Calu3 (cell line): ENCODE results near the gene MUSK. TPM values are rescaled to one million over a fixed set of nuclear protein-coding genes. Genes with fewer than 3 reads are reported as not detected.

Experiments used
- BruUV-seq: library from RNA; stranded (reverse); fragments of 400-500 nt; replicated peaks from 2 replicates; lab custom pipeline; 2021; lab: Mats Ljungman, UMichigan
- CTCF ChIA-PET: fragments of 300-600 bp; sonication (Branson Sonifier 250); formaldehyde crosslinking; loops from one replicate; lab custom pipeline; 2022; ENCODE audit warnings: antibody characterized with exemption; lab: Charles Lee
- DNase-seq: peaks from one replicate; pipeline ENCODE4 v3.0.0; 2022
- H3K27ac Mint-ChIP-seq: one replicate; pipeline ENCODE4 v1.8.0; 2022; ENCODE audit warnings: mixed read lengths; ENCODE audit not compliant: unreplicated experiment
- H3K27me3 Mint-ChIP-seq: one replicate; pipeline ENCODE4 v1.8.0; 2022; ENCODE audit warnings: mixed read lengths; ENCODE audit not compliant: unreplicated experiment
- H3K36me3 Mint-ChIP-seq: one replicate; pipeline ENCODE4 v1.8.0; 2022; ENCODE audit warnings: mild to moderate bottlenecking, moderate library complexity, mixed read lengths; ENCODE audit not compliant: insufficient read depth, unreplicated experiment
- H3K4me1 Mint-ChIP-seq: one replicate; pipeline ENCODE4 v1.8.0; 2022; ENCODE audit warnings: mild to moderate bottlenecking, low read depth, mixed read lengths; ENCODE audit not compliant: unreplicated experiment
- H3K4me3 Mint-ChIP-seq: one replicate; pipeline ENCODE4 v1.8.0; 2022; ENCODE audit warnings: mild to moderate bottlenecking, low read depth, moderate library complexity, mixed read lengths; ENCODE audit not compliant: unreplicated experiment
- H3K9me3 Mint-ChIP-seq: one replicate; pipeline ENCODE4 v1.8.0; 2022; ENCODE audit warnings: low read depth, mixed read lengths; ENCODE audit not compliant: unreplicated experiment
- CTCF ChIP-seq: fragments of 200-600 bp; IDR thresholded peaks from one replicate; pipeline ENCODE4 v1.8.0; 2022; ENCODE audit warnings: antibody characterized with exemption; ENCODE audit not compliant: unreplicated experiment
- intact Hi-C: fragments of 100-400 bp; cut with micrococcal nuclease; formaldehyde crosslinking; loops from one replicate; pipeline ENCODE4 v1.10.0; 2022; ENCODE audit not compliant: unreplicated experiment
- total RNA-seq: library from RNA; stranded (reverse); gene quantifications from 2 replicates; pipeline ENCODE4 v1.2.3, GENCODE V29; 2022

Gene MUSK
- total RNA-seq, 1 experiment from 2014 or later: not detected

- BruUV-seq: no TSS peak
- Mint-ChIP-seq H3K4me1 (no peaks in the 10 kb centered on the region), H3K4me3 (no peak overlapping the region), H3K9me3 (peaks cover 2% of the 10 kb centered on the region), H3K36me3 (no peaks in the 10 kb centered on the region), H3K27ac (no peak overlapping the region), H3K27me3 (no peaks in the 10 kb centered on the region)
- CTCF ChIA-PET: no interaction called here
- intact Hi-C loops: no loop called here
- no peak for TF ChIP-seq CTCF
- no peak for DNase-seq
These were observed 3.3 kb downstream of the MUSK start for GRCh38 chr9:110671849-110672248.

GRCh38 chr9:110672873-110673510 lies 4.4 kb downstream of the MUSK start:
- peaks cover 6% of the 10 kb centered on the region for H3K9me3 Mint-ChIP-seq
- BruUV-seq: no TSS peak
- H3K27ac Mint-ChIP-seq: no peak overlapping the region
- no peak overlapping the region for H3K4me3 Mint-ChIP-seq
- H3K4me1 Mint-ChIP-seq: no peaks in the 10 kb centered on the region
- no peak for TF ChIP-seq CTCF
- intact Hi-C loops: no loop called here
- no peaks in the 10 kb centered on the region for H3K27me3 Mint-ChIP-seq
- no peaks in the 10 kb centered on the region for H3K36me3 Mint-ChIP-seq
- CTCF ChIA-PET: no interaction called here
- no peak for DNase-seq

GRCh38 chr9:110687497-110687896 lies 18.9 kb downstream of the MUSK start:
- TF ChIP-seq CTCF: no peak
- Mint-ChIP-seq H3K27me3 (no peaks in the 10 kb centered on the region), H3K36me3 (no peaks in the 10 kb centered on the region), H3K4me1 (peaks cover 21% of the 10 kb centered on the region), H3K9me3 (peaks cover 5% of the 10 kb centered on the region), H3K4me3 (no peak overlapping the region), H3K27ac (no peak overlapping the region)
- intact Hi-C loops: no loop called here
- no peak for DNase-seq
- no TSS peak for BruUV-seq
- CTCF ChIA-PET: no interaction called here

GRCh38 chr9:110688329-110688728 lies 19.7 kb downstream of the MUSK start:
- CTCF ChIA-PET: no interaction called here
- DNase-seq: no peak
- H3K4me3 Mint-ChIP-seq: no peak overlapping the region
- peaks cover 21% of the 10 kb centered on the region for H3K4me1 Mint-ChIP-seq
- peaks cover 2% of the 10 kb centered on the region for H3K9me3 Mint-ChIP-seq
- no TSS peak for BruUV-seq
- H3K27ac Mint-ChIP-seq: no peak overlapping the region
- intact Hi-C loops: no loop called here
- no peak for TF ChIP-seq CTCF
- H3K27me3 Mint-ChIP-seq: no peaks in the 10 kb centered on the region
- H3K36me3 Mint-ChIP-seq: no peaks in the 10 kb centered on the region
